IMR-90 (cell line): Measurements from ENCODE around the gene POU3F2.

Experiments used
- BHLHE40 ChIP-seq: fragments of 150-350 bp; IDR thresholded peaks from 2 replicates; pipeline ENCODE4 v1.6.1; 2016; ENCODE audit warnings: mild to moderate bottlenecking, low read depth, low read length
- CEBPB ChIP-seq: IDR thresholded peaks from 2 replicates; pipeline ENCODE4 v1.6.1; 2012; ENCODE audit warnings: low read depth, low read length, improper control_type of control experiment
- CTCF ChIP-seq: conservative IDR thresholded peaks from 2 replicates; pipeline ENCODE4 v1.5.1; 2012; ENCODE audit warnings: mild to moderate bottlenecking, low read depth, low read length, improper control_type of control experiment
- FOS ChIP-seq: fragments of 150-350 bp; IDR thresholded peaks from 2 replicates; pipeline ENCODE4 v1.6.1; 2016; ENCODE audit warnings: low read depth, low read length
- MAFK ChIP-seq: IDR thresholded peaks from 2 replicates; pipeline ENCODE4 v1.6.1; 2012; ENCODE audit warnings: low read depth, low read length, improper control_type of control experiment
- MXI1 ChIP-seq: IDR thresholded peaks from 2 replicates; pipeline ENCODE4 v1.6.1; 2012; ENCODE audit warnings: low read depth, mild to moderate bottlenecking, low read length, moderate library complexity, borderline replicate concordance
- POLR2A ChIP-seq: IDR thresholded peaks from 2 replicates; pipeline ENCODE4 v1.6.1; 2012; ENCODE audit warnings: mild to moderate bottlenecking, low read depth, low read length
- SMC3 ChIP-seq: fragments of 150-350 bp; IDR thresholded peaks from 2 replicates; pipeline ENCODE4 v1.6.1; 2016; ENCODE audit warnings: low read depth, mild to moderate bottlenecking, antibody characterized with exemption, low read length, moderate library complexity

GRCh38 chr6:98794307-98794842, 40.0 kb upstream of the POU3F2 start:
- TF ChIP-seq CTCF (no peak), MAFK (no peak), POLR2A (no peak), MXI1 (no peak), FOS (no peak), SMC3 (no peak), BHLHE40 (no peak), CEBPB (no peak)
